ENCODE measurements around the gene DENND2C. TPM values are rescaled to one million over a fixed set of nuclear protein-coding genes. Genes with fewer than 3 reads are reported as not detected.

DENND2C gene
- total RNA-seq, 1 donor from 2014 or later = 3.2 TPM

DNA sequence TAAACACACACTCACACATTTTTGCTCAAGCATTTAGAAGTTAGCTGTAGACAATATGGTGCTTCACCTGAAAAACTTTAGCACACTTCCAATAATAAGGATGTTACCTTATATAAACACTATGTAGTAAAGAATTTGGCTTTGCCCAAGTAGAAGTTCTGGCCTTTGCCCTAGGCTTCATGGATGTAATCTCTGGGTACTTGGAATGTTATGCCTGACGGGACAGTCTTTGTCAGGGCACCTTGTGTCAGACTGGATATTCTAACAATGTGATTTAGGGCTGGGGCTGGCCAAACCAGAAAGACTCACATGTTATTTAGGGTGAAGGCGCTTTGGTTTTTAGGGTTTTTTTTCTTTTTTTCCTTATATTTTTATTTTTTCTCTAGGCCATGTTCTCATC, 124.1 kb downstream of the DENND2C start:
- no peak for DNase-seq (ENCODE audit: low read depth in 2 of 2)

- no peak for DNase-seq (ENCODE audit: low read depth in 2 of 2)
These were observed 124.5 kb downstream of the DENND2C start for GRCh38 chr1:114545315-114545714.

- no peak for DNase-seq (ENCODE audit: low read depth in 2 of 2)
These were observed 129.0 kb downstream of the DENND2C start for GRCh38 chr1:114540821-114541220.

GRCh38 chr1:114540272-114540671, 129.6 kb downstream of the DENND2C start:
- DNase-seq (ENCODE audit: low read depth in 2 of 2) = no peak

- no peak for DNase-seq (ENCODE audit: low read depth in 2 of 2)
These were observed 133.8 kb downstream of the DENND2C start for GRCh38 chr1:114536043-114536442.

- DNase-seq (ENCODE audit: low read depth in 2 of 2) = no peak
These were observed 134.4 kb downstream of the DENND2C start for GRCh38 chr1:114535401-114535800.

Other genes with a start within 250 kb of the DENND2C start
- 15.3 and 20.8 TPM in 2 replicates for gene TRIM33, start 158.8 kb downstream of the DENND2C start, total RNA-seq
- gene BCAS2, start 88.4 kb downstream of the DENND2C start, total RNA-seq = 25.1 and 28.0 TPM in 2 replicates
- not detected in 2 replicates for gene AMPD1, start 25.5 kb upstream of the DENND2C start, total RNA-seq
- gene NRAS, start 46.7 kb upstream of the DENND2C start, total RNA-seq = 58.6 and 58.9 TPM in 2 replicates
- 1,041 and 1,080 TPM in 2 replicates for gene CSDE1, start 87.9 kb upstream of the DENND2C start, total RNA-seq
- gene SIKE1, start 110.6 kb upstream of the DENND2C start, total RNA-seq = 32.9 and 40.7 TPM in 2 replicates
- gene SYCP1, start 184.8 kb upstream of the DENND2C start, total RNA-seq = not detected in 2 replicates

Measured in lung microvascular endothelial cell (primary cell).